NB4 (cell line): ENCODE results near the gene LRMDA.

ENCODE experiments used
- CTCF ChIP-seq: IDR thresholded peaks from one replicate; pipeline ENCODE4 v1.5.1; 2012; ENCODE audit warnings: low read depth, low read length
- MAX ChIP-seq: IDR thresholded peaks from 2 replicates; pipeline ENCODE4 v1.6.1; 2011; ENCODE audit warnings: low read depth, low read length
- MYC ChIP-seq: IDR thresholded peaks from 2 replicates; pipeline ENCODE4 v1.6.1; 2011; ENCODE audit warnings: low read depth, low read length
- POLR2A ChIP-seq: IDR thresholded peaks from 2 replicates; pipeline ENCODE4 v1.6.1; 2011; ENCODE audit warnings: mild to moderate bottlenecking; ENCODE audit not compliant: insufficient read length; ENCODE audit errors: extremely low read depth

GRCh38 chr10:75694790-75695189, 263.4 kb downstream of the LRMDA start:
- TF ChIP-seq CTCF: no peak
- no peak for TF ChIP-seq POLR2A
- no peak for TF ChIP-seq MAX
- TF ChIP-seq MYC: no peak
